Pulmonary artery endothelial cell (primary cell): Measurements from ENCODE around the gene SLX9. TPM values are rescaled to one million over a fixed set of nuclear protein-coding genes. Genes with fewer than 3 reads are reported as not detected.
"Not testable (repeated sequence)": the region's sequence is repeated elsewhere in the genome, so short reads cannot be mapped to it uniquely, and the experiment has no call there.

Experiments
- DNase-seq: peaks from one replicate; pipeline ENCODE4 v3.0.0-alpha.2; 2011; ENCODE audit warnings: low read depth, low spot score
- total RNA-seq: library from RNA; depleted of rRNA; stranded (reverse); fragments of >200 nt; gene quantifications from 2 replicates; pipeline ENCODE4 v1.2.3, GENCODE V29; 2014

The SLX9 gene
- total RNA-seq, 1 donor from 2014 or later, result 33.6 TPM

- no peak for DNase-seq
Observed at GRCh38 chr21:44914176-44914874, 25.5 kb upstream of the SLX9 start.

GRCh38 chr21:44916965-44917364 lies 22.9 kb upstream of the SLX9 start:
- no peak for DNase-seq

- no peak for DNase-seq
Observed at GRCh38 chr21:44917446-44918106, 22.3 kb upstream of the SLX9 start.

- no peak for DNase-seq
Observed at GRCh38 chr21:44918107-44918470, 21.7 kb upstream of the SLX9 start.

- DNase-seq, result no peak
Observed at GRCh38 chr21:44918581-44919033, 21.2 kb upstream of the SLX9 start.

GRCh38 chr21:44919111-44919912 lies 20.5 kb upstream of the SLX9 start:
- no peak for DNase-seq

- no peak for DNase-seq
Observed at GRCh38 chr21:44919913-44920693, 19.7 kb upstream of the SLX9 start.

- DNase-seq, result no peak
Observed at GRCh38 chr21:44920694-44921604, 18.9 kb upstream of the SLX9 start, which contains the start of gene ITGB2. Gene ITGB2, minus strand, starts transcription at chr21:44920899. Its CDS starts 10,117 bp downstream, at chr21:44910782.

- DNase-seq, result no peak
Observed at GRCh38 chr21:44921928-44922327, 17.9 kb upstream of the SLX9 start.

- DNase-seq, result no peak
Observed at GRCh38 chr21:44923480-44924084, 16.2 kb upstream of the SLX9 start.

GRCh38 chr21:44924606-44925377 lies 15.0 kb upstream of the SLX9 start:
- no peak for DNase-seq

GRCh38 chr21:44925378-44925755 lies 14.5 kb upstream of the SLX9 start:
- no peak for DNase-seq

- DNase-seq, result no peak
Observed at GRCh38 chr21:44926331-44927101, 13.3 kb upstream of the SLX9 start.

GRCh38 chr21:44927259-44927586 lies 12.6 kb upstream of the SLX9 start:
- DNase-seq, result no peak

GRCh38 chr21:44927587-44928461 lies 12.0 kb upstream of the SLX9 start:
- DNase-seq, result no peak

GRCh38 chr21:44928500-44929241 lies 11.2 kb upstream of the SLX9 start:
- not testable (repeated sequence) for DNase-seq
